ENCODE results near the gene ESRRG. TPM values are rescaled to one million over a fixed set of nuclear protein-coding genes. Genes with fewer than 3 reads are reported as not detected.

Gene ESRRG
- total RNA-seq, 2 experiments from 2014 or later, result not detected

- intact Hi-C loops (cut with micrococcal nuclease), result no loop called here
- CTCF ChIA-PET, result no interaction called here
- Mint-ChIP-seq H3K9me3 (no peaks in the 10 kb centered on the region), H3K27me3 (ENCODE audit: low read depth) (no peaks in the 10 kb centered on the region), H3K4me1 (ENCODE audit: low read depth) (no peaks in the 10 kb centered on the region), H3K36me3 (ENCODE audit: low read depth) (no peaks in the 10 kb centered on the region), H3K27ac (no peak overlapping the region), H3K4me3 (no peak overlapping the region)
- no peak for DNase-seq
Measured at GRCh38 chr1:216462066-216462775, 261.0 kb downstream of the ESRRG start.

- DNase-seq, result no peak
- Mint-ChIP-seq H3K27me3 (ENCODE audit: low read depth) (no peaks in the 10 kb centered on the region), H3K36me3 (ENCODE audit: low read depth) (no peaks in the 10 kb centered on the region), H3K27ac (no peak overlapping the region), H3K9me3 (no peaks in the 10 kb centered on the region), H3K4me3 (no peak overlapping the region), H3K4me1 (ENCODE audit: low read depth) (no peaks in the 10 kb centered on the region)
- CTCF ChIA-PET, result no interaction called here
- intact Hi-C loops (cut with micrococcal nuclease), result no loop called here
Measured at GRCh38 chr1:216461466-216461865, 261.8 kb downstream of the ESRRG start.

- intact Hi-C loops (cut with micrococcal nuclease), result no loop called here
- H3K4me1 Mint-ChIP-seq (ENCODE audit: low read depth), result no peaks in the 10 kb centered on the region
- no peaks in the 10 kb centered on the region for H3K27me3 Mint-ChIP-seq (ENCODE audit: low read depth)
- no peaks in the 10 kb centered on the region for H3K36me3 Mint-ChIP-seq (ENCODE audit: low read depth)
- no peak overlapping the region for H3K4me3 Mint-ChIP-seq
- CTCF ChIA-PET, result no interaction called here
- no peak overlapping the region for H3K27ac Mint-ChIP-seq
- H3K9me3 Mint-ChIP-seq, result no peaks in the 10 kb centered on the region
- DNase-seq, result no peak
Measured at GRCh38 chr1:216459651-216460207, 263.5 kb downstream of the ESRRG start.

GRCh38 chr1:216458812-216459211 is 264.4 kb downstream of the ESRRG start:
- no peak for DNase-seq
- H3K9me3 Mint-ChIP-seq, result peaks cover 2% of the 10 kb centered on the region
- no peaks in the 10 kb centered on the region for H3K36me3 Mint-ChIP-seq (ENCODE audit: low read depth)
- CTCF ChIA-PET, result no interaction called here
- H3K4me1 Mint-ChIP-seq (ENCODE audit: low read depth), result no peaks in the 10 kb centered on the region
- no peak overlapping the region for H3K27ac Mint-ChIP-seq
- H3K4me3 Mint-ChIP-seq, result no peak overlapping the region
- H3K27me3 Mint-ChIP-seq (ENCODE audit: low read depth), result no peaks in the 10 kb centered on the region
- intact Hi-C loops (cut with micrococcal nuclease), result no loop called here

- H3K27ac Mint-ChIP-seq, result no peak overlapping the region
- H3K27me3 Mint-ChIP-seq (ENCODE audit: low read depth), result no peaks in the 10 kb centered on the region
- no peaks in the 10 kb centered on the region for H3K36me3 Mint-ChIP-seq (ENCODE audit: low read depth)
- CTCF ChIA-PET, result no interaction called here
- H3K4me3 Mint-ChIP-seq, result no peak overlapping the region
- intact Hi-C loops (cut with micrococcal nuclease), result no loop called here
- DNase-seq, result no peak
- no peaks in the 10 kb centered on the region for H3K4me1 Mint-ChIP-seq (ENCODE audit: low read depth)
- peaks cover 7% of the 10 kb centered on the region for H3K9me3 Mint-ChIP-seq
Measured at GRCh38 chr1:216457356-216457755, 265.9 kb downstream of the ESRRG start.

- H3K27ac Mint-ChIP-seq, result no peak overlapping the region
- intact Hi-C loops (cut with micrococcal nuclease), result no loop called here
- H3K4me1 Mint-ChIP-seq (ENCODE audit: low read depth), result no peaks in the 10 kb centered on the region
- no peak for DNase-seq
- H3K9me3 Mint-ChIP-seq, result peaks cover 7% of the 10 kb centered on the region
- H3K27me3 Mint-ChIP-seq (ENCODE audit: low read depth), result no peaks in the 10 kb centered on the region
- CTCF ChIA-PET, result no interaction called here
- no peaks in the 10 kb centered on the region for H3K36me3 Mint-ChIP-seq (ENCODE audit: low read depth)
- H3K4me3 Mint-ChIP-seq, result no peak overlapping the region
Measured at GRCh38 chr1:216456682-216457081, 266.5 kb downstream of the ESRRG start.

GRCh38 chr1:216453777-216454176 is 269.5 kb downstream of the ESRRG start:
- Mint-ChIP-seq H3K27me3 (ENCODE audit: low read depth) (no peaks in the 10 kb centered on the region), H3K4me3 (no peak overlapping the region), H3K36me3 (ENCODE audit: low read depth) (no peaks in the 10 kb centered on the region), H3K4me1 (ENCODE audit: low read depth) (no peaks in the 10 kb centered on the region), H3K27ac (no peak overlapping the region), H3K9me3 (peaks cover 9% of the 10 kb centered on the region)
- CTCF ChIA-PET, result no interaction called here
- no peak for DNase-seq
- intact Hi-C loops (cut with micrococcal nuclease), result no loop called here

Measured in activated naive CD4-positive, alpha-beta T cell treated with anti-CD3 and anti-CD28 coated beads for 36 hours (primary cell).